Adipose tissue (tissue), 3 donors: Measurements from ENCODE around the gene SLF2. TPM values are rescaled to one million over a fixed set of nuclear protein-coding genes. Genes with fewer than 3 reads are reported as not detected.

Experiments
- H3K27ac ChIP-seq: one replicate; pipeline ENCODE4 v1.5.1; 2013; ENCODE audit warnings: low read depth, low read length
- WGBS, 3 donors: extraction: QIAGEN DNeasy Blood & Tissue Kit; methylation state at CpG; one replicate each; pipeline ENCODE4 v1.1.7; 2013; 5-methylcytosine and 5-hydroxymethylcytosine counted together
- polyA plus RNA-seq, 3 donors: library from polyadenylated mRNA; stranded (reverse); fragments of 200-250 nt; gene quantifications; one replicate each; pipeline ENCODE4 v1.2.3, GENCODE V29; 2013
- donor health status: healthy with polysubstance abuse.
- donor health status: Bipolar disorder and iron deficiency.
- donor health status: healthy.

SLF2 gene
- polyA plus RNA-seq, 3 donors: 4.8 to 8.7 (median 6.1) TPM

- H3K27ac ChIP-seq: peak overlapping the region; percentile 97
- WGBS, 3 donors: 13 to 50% (median 15%) methylated on average over 11 to 12 of the region's 12 CpGs
Observed at GRCh38 chr10:101000915-101001658, 88.3 kb downstream of the SLF2 start.

- 41 to 80% (median 50%) methylated on average over 5 of the region's 5 CpGs for WGBS, 3 donors
- peak overlapping the region; percentile 51 for H3K27ac ChIP-seq
Observed at GRCh38 chr10:101001659-101002035, 88.9 kb downstream of the SLF2 start.

GRCh38 chr10:101002456-101002855, 89.7 kb downstream of the SLF2 start:
- WGBS, 3 donors: 72 to 88% (median 78%) methylated on average over 11 of the region's 11 CpGs
- H3K27ac ChIP-seq: no peak overlapping the region

GRCh38 chr10:101003639-101004206, 91.0 kb downstream of the SLF2 start:
- WGBS, 3 donors: 87 to 91% (median 88%) methylated on average over 17 to 18 of the region's 18 CpGs
- no peak overlapping the region for H3K27ac ChIP-seq

- WGBS, 3 donors: 85 to 92% (median 88%) methylated on average over 21 to 23 of the region's 23 CpGs
- no peak overlapping the region for H3K27ac ChIP-seq
Observed at GRCh38 chr10:101005361-101005760, 92.6 kb downstream of the SLF2 start.

GRCh38 chr10:101005869-101006567, 93.3 kb downstream of the SLF2 start:
- no peak overlapping the region for H3K27ac ChIP-seq
- WGBS, 3 donors: 94 to 99% (median 96%) methylated on average over 4 of the region's 4 CpGs

- no peak overlapping the region for H3K27ac ChIP-seq
- 85 to 86% (median 86%) methylated on average over 33 of the region's 33 CpGs for WGBS, 3 donors
Observed at GRCh38 chr10:101006593-101007098, 93.9 kb downstream of the SLF2 start.

GRCh38 chr10:101007099-101007711, 94.4 kb downstream of the SLF2 start:
- 57 to 77% (median 60%) methylated on average over 10 to 11 of the region's 11 CpGs for WGBS, 3 donors

GRCh38 chr10:101007915-101008822, 95.4 kb downstream of the SLF2 start:
- WGBS, 3 donors: 53 to 70% (median 56%) methylated on average over 9 to 13 of the region's 13 CpGs
- H3K27ac ChIP-seq: peak overlapping the region; percentile 48

More at GRCh38 chr10:101007099-101007711, 94.4 kb downstream of the SLF2 start:
- no peak overlapping the region for H3K27ac ChIP-seq

- WGBS, 3 donors: 76 to 87% (median 85%) methylated on average over 5 to 6 of the region's 6 CpGs
- H3K27ac ChIP-seq: no peak overlapping the region
Observed at GRCh38 chr10:101008823-101009423, 96.2 kb downstream of the SLF2 start.

GRCh38 chr10:101010329-101010728, 97.6 kb downstream of the SLF2 start:
- H3K27ac ChIP-seq: no peak overlapping the region
- WGBS, 3 donors: 93 to 94% (median 93%) methylated on average over 22 of the region's 22 CpGs

- WGBS, 3 donors: 54 to 74% (median 72%) methylated on average over 21 to 22 of the region's 22 CpGs
- no peak overlapping the region for H3K27ac ChIP-seq
Observed at GRCh38 chr10:101011517-101012423, 99.0 kb downstream of the SLF2 start.

- no peak overlapping the region for H3K27ac ChIP-seq
- WGBS, 3 donors: 11 to 22% (median 19%) methylated on average over 14 of the region's 14 CpGs
Observed at GRCh38 chr10:101012525-101013364, 100.0 kb downstream of the SLF2 start.

- no peak overlapping the region for H3K27ac ChIP-seq
- WGBS, 3 donors: 42 to 56% (median 50%) methylated on average over 9 of the region's 9 CpGs
Observed at GRCh38 chr10:101013365-101013825, 100.6 kb downstream of the SLF2 start.

GRCh38 chr10:101014230-101014884, 101.6 kb downstream of the SLF2 start:
- 14 to 22% (median 16%) methylated on average over 11 of the region's 11 CpGs for WGBS, 3 donors
- no peak overlapping the region for H3K27ac ChIP-seq
